Urinary bladder (tissue), 4 donors: Measurements from ENCODE around the gene SIN3B. TPM values are rescaled to one million over a fixed set of nuclear protein-coding genes. Genes with fewer than 3 reads are reported as not detected.
A peak's percentile ranks its signal among the peaks of the same experiment; 100 is the strongest.

Experiments used
- DNase-seq: peaks from one replicate; pipeline ENCODE4 v3.0.0-alpha.2; 2015; ENCODE audit errors: extremely low spot score
- H3K27ac ChIP-seq: one replicate; pipeline ENCODE4 v1.5.1; 2013; ENCODE audit warnings: low read depth, mild to moderate bottlenecking, moderate library complexity
- H3K36me3 ChIP-seq: one replicate; pipeline ENCODE4 v1.6.1; 2013; ENCODE audit warnings: mild to moderate bottlenecking, moderate library complexity; ENCODE audit not compliant: insufficient read depth
- H3K4me1 ChIP-seq: one replicate; pipeline ENCODE4 v1.6.1; 2013; ENCODE audit warnings: mild to moderate bottlenecking, moderate library complexity; ENCODE audit not compliant: insufficient read depth
- H3K4me3 ChIP-seq: one replicate; pipeline ENCODE4 v1.5.1; 2013; ENCODE audit warnings: low read depth, low read length
- WGBS: extraction: QIAGEN DNeasy Blood & Tissue Kit; methylation state at CpG from one replicate; pipeline ENCODE4 v1.1.7; 2013; 5-methylcytosine and 5-hydroxymethylcytosine counted together
- polyA plus RNA-seq: library from polyadenylated mRNA; stranded (reverse); fragments of 200-250 nt; gene quantifications from one replicate; pipeline ENCODE4 v1.2.3, GENCODE V29; 2013
- total RNA-seq: library from RNA; depleted of rRNA; stranded (reverse); fragments of >200 nt; gene quantifications from one replicate; pipeline ENCODE4 v1.2.3, GENCODE V29; 2014
- donor health status: healthy with polysubstance abuse.
- donor health status: healthy.

Gene SIN3B
- total and polyA plus RNA-seq, 2 donors: 32.9 to 33.3 TPM

DNA sequence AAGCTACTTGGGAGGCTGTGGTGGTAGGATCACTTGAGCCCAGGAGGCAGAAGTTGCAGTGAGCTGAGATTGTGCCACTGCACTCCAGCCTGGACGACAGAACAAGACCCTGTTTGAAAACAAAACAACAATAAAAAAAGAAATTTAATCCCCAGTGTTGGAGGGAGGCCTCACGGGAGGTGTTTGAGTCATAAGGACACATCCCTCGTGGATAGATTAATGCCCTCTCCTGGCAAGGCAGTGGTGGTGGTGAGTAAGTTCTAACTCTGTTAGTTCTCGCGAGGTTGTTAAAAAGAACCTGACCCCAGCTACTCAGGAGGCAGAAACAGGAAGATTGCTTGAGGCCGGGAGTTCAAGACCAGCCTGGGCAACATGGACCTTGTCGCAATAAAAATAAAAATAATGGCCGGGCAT is 27.6 kb upstream of the SIN3B start:
- H3K4me1 ChIP-seq: no peaks in the 10 kb centered on the region
- DNase-seq: no peak
- no peak overlapping the region for H3K27ac ChIP-seq

DNA sequence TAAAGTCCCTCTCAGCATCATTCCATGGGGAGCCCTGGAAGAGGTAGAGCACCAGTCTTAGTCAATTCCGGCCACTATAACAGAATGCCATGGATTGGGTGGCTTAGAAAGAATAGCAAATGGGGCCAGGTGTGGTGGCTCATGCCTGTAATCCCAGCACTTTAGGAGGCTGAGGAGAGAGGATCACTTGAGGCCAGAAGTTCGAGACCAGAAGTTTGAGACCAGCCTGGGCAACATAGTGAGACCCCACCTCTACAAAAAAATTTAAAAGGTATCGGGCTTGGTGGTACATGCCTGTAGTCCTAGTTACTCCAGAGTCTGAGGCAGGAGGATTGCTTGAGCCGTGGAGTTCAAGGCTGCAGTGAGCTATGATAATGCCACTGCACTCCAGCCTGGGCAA is 25.0 kb upstream of the SIN3B start:
- DNase-seq: no peak
- H3K4me3 ChIP-seq: no peak overlapping the region
- no peak overlapping the region for H3K27ac ChIP-seq
- WGBS: 91% methylated on average over 4 of the region's 4 CpGs
- no peaks in the 10 kb centered on the region for H3K4me1 ChIP-seq
- no peaks in the 10 kb centered on the region for H3K36me3 ChIP-seq

More for the DNA sequence above, 27.6 kb upstream of the SIN3B start:
- H3K4me3 ChIP-seq: no peak overlapping the region
- WGBS: 71% methylated on average over 8 of the region's 8 CpGs
- no peaks in the 10 kb centered on the region for H3K36me3 ChIP-seq

DNA sequence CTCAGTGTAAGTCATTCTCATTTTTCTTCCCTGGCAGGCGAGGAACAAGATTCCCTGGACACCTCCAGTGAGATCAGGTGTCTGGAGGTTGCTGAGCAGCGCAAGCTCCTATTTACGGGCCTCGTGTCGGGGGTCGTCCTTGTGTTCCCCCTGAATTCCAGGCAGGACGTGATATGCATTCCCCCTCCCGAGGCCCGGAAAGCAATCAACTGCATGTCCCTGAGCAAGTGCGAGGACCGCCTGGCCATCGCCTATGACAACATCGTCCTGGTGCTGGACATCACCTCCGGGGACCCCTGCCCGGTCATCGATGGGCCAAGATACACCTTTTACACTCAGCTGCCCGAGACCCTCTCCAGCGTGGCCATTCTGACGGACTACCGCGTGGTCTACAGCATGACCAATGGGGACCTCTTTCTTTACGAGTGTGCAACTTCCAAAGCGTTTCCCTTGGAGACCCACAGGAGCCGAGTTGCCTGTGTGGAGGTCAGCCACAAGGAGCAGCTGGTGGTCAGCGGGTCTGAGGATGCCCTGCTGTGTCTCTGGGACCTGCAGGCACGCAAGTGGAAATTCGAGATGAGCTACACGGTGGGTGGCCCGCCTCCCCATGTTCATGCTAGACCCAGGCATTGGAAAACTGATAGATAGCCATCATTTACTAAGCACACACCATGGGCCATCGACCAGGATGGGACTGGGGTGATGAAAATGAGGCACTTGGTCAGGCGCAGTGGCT is 21.5 kb upstream of the SIN3B start:
- no peaks in the 10 kb centered on the region for H3K4me1 ChIP-seq
- H3K27ac ChIP-seq: no peak overlapping the region
- 86% methylated on average over 31 of the region's 31 CpGs for WGBS
- H3K36me3 ChIP-seq: no peaks in the 10 kb centered on the region
- DNase-seq: no peak
- no peak overlapping the region for H3K4me3 ChIP-seq

DNA sequence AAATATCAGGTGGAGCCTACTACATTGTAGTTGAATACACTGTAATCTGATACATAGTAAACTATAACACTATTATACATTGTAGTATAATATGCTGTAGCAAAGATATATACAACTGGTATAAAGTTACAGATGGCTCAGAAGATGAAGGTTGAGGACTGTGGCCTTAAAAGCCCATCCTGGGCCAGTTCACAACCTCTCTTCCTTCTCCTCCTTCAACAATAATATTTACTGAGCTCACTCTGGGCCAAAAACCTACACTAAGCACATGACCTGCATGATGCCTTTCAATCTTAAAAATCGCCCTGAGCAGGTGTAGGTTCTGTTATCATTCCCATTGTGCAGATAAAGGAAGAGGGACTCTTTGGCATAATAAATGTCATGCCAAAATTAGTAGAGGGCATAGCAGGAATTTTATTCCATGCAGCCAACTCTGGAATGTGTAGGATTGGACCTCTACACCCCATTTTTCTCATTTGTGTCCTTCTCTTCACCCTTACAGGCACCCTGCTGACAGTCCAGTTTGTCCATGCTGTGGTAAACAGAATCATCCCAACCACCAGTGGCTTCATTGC is 14.6 kb upstream of the SIN3B start:
- no peaks in the 10 kb centered on the region for H3K36me3 ChIP-seq
- WGBS: 23% methylated on average over 1 of the region's 1 CpG
- H3K27ac ChIP-seq: no peak overlapping the region
- no peak overlapping the region for H3K4me3 ChIP-seq
- no peaks in the 10 kb centered on the region for H3K4me1 ChIP-seq
- no peak for DNase-seq

DNA sequence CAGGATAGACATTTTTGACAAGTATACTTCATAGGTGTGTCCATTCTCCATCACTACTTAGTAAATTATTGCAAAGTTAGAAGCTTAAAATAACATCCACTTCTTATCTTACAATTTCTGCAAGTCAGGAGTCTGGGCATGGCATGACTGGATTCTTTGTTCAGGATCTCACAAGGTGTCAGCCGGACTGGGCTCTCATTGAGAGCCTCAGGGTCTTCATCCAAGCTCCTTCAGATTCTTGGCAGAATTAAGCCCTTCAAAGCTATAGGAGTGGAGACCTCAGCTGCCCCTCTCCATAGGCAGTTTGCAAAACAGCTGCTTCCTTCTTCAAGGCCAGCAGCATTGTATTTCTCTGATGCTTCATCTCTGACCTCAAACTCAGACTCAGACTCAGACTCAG is 9.1 kb upstream of the SIN3B start:
- DNase-seq: no peak
- H3K4me3 ChIP-seq: no peak overlapping the region
- 87% methylated on average over 1 of the region's 1 CpG for WGBS
- H3K27ac ChIP-seq: no peak overlapping the region
- no peaks in the 10 kb centered on the region for H3K36me3 ChIP-seq
- no peaks in the 10 kb centered on the region for H3K4me1 ChIP-seq

DNA sequence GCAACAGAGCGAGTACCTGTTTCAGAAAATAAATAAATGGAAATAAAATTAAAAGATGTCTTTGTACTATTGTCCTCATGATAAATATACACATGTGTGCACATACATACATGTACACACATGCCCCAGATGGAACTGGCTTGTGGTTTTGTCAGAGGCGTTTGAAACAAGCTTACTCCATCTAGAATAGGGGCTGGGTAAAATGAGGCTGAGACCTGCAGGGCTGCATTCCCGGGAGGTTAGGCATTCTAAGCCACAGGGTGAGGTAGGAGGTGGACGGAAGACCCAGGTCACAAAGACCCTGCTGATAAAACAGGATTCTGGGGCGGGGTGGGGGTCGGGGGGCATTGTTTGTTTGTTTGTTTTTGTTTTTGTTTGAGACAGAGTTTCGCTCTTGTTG is 8.1 kb upstream of the SIN3B start:
- 80% methylated on average over 7 of the region's 7 CpGs for WGBS
- Histone ChIP-seq H3K4me1 (no peaks in the 10 kb centered on the region), H3K36me3 (no peaks in the 10 kb centered on the region), H3K27ac (no peak overlapping the region), H3K4me3 (no peak overlapping the region)
- DNase-seq: no peak

DNA sequence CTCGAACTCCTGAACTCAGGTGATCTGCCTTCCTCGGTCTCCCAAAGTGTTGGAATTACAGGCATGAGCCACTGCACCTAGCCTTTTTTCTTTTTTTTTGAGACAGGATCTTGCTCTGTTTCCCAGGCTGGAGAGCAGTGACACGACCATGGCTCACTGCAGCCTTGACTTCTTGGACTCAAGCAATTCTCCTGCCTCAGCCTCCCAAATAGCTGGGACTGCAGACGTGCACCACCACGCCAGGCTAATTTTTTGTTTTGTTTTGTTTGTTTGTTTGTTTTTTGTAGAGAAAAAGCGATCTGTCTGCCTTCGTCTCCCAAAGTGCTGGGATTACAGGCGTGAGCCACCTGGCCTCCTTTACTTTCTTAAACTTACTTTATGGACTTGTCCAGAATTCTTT is 6.5 kb upstream of the SIN3B start:
- no peaks in the 10 kb centered on the region for H3K4me1 ChIP-seq
- WGBS: 95% methylated on average over 8 of the region's 8 CpGs
- no peak overlapping the region for H3K4me3 ChIP-seq
- DNase-seq: no peak
- H3K36me3 ChIP-seq: no peaks in the 10 kb centered on the region
- no peak overlapping the region for H3K27ac ChIP-seq

DNA sequence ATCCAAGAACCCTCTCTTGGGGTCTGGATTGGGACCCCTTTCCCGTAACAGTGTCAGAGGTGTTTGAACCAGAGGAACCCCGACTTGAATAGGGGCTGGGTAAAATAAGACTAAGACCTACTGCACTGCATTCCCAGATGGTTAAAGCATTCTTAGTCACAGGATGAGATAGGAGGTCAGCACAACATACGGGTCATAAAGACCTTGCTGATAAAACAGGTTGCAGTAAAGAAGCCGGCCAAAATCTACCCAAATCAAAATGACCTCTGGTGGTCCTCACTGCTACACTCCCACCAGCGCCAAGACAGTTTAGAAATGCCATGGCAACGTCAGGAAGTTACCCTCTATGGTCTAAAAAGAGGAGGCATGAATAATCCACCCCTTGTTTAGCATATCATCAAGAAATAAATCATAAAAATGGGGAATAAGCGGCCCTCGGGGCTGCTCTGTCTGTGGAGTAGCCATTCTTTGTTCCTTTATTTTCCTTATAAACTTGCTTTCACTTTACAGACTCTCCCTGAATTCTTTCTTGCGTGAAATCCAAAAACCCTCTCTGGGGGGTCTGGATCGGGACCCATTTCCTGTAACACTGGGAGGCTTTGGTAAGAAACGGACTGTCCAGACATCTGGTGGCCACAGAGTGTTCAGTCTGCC is 4.4 kb upstream of the SIN3B start:
- Histone ChIP-seq H3K27ac (no peak overlapping the region), H3K4me3 (peak overlapping the region; percentile 3), H3K4me1 (no peaks in the 10 kb centered on the region), H3K36me3 (no peaks in the 10 kb centered on the region)
- 14% methylated on average over 11 of the region's 11 CpGs for WGBS
- peak; percentile 79 for DNase-seq

DNA sequence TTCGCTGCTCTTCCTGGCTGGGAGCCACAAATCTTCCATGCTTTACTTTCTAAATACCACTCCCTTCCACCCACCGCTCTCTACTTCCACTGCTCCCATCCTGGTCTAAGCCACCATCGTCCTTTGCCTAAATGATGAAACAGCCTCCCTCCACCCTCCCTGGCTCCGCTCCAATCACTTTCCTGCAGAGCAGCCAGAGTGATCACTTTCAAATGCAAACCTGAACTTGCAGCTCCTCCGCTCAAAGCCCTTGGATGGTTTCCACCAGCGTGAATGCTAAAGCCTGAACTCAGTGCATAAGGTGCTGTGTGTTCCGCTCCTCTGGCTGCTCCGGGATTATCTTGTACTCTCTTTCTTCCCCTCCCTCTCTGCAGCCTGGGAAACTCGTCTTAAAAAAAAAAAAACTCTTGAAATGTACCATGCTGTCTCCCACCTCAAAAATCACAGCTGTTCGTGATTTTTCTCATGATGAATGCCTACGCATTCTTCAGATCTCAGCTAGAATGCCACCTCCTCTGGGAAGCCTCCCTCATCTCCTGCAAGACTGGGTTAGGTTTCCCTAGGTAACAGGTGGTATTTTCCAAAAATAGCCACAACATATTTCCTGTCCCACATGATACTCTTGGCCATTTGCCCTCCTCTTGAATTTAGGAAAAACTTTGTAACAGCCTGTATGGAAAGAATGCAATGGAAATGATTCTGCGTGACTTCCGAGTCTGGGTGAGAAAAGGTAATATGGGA is 3.7 kb upstream of the SIN3B start:
- Histone ChIP-seq H3K27ac (no peak overlapping the region), H3K36me3 (no peaks in the 10 kb centered on the region), H3K4me3 (peak overlapping the region; percentile 3), H3K4me1 (no peaks in the 10 kb centered on the region)
- peak; percentile 17 for DNase-seq
- 11% methylated on average over 13 of the region's 13 CpGs for WGBS

DNA sequence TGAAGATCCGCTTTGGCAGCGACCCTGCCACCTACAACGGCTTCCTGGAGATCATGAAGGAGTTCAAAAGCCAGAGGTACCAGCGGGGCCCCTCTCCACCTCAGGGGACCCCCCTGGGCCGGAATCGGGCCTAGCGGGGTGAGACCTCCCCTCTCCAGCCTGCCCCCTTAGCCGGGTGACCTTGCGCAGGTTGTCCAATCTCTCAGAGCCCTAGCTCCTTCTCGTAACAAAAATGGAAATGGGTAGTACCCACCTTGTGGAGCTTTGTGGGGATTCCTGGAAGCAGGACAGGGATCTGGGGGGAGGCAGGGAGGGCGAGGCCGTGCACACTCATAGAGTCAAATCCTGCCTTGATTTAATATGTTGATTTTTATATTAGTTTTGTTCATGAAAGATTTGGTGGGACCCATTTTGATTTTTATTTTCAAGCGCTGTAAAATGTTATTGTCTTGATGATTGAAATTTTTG is 658 bp downstream of the SIN3B start:
- H3K4me1 ChIP-seq: no peaks in the 10 kb centered on the region
- H3K4me3 ChIP-seq: peak overlapping the region; percentile 94
- WGBS: 10% methylated on average over 13 of the region's 13 CpGs
- H3K36me3 ChIP-seq: peaks cover 2% of the 10 kb centered on the region
- no peak for DNase-seq
- H3K27ac ChIP-seq: peak overlapping the region; percentile 53

DNA sequence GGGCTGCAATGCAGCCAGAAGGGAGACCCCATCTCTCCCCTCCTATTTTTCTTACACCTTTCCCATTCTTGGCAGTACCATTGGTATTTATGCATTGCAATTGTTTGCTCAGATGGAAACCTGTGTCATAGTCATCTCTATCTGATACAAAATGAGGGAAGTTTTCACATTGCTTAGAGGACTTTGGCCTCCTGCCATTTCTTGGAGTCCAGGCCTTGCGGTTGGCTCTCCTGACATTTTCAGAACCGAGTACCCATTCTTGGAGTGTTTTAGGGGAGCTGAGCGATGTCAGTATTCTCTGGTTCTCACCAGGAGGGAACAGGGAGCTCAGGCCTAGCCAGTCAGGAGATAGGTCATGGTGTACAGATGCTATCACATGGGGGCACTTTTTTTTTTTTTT is 1.5 kb downstream of the SIN3B start:
- Histone ChIP-seq H3K36me3 (peaks cover 2% of the 10 kb centered on the region), H3K27ac (no peak overlapping the region), H3K4me1 (no peaks in the 10 kb centered on the region), H3K4me3 (no peak overlapping the region)
- 55% methylated on average over 3 of the region's 3 CpGs for WGBS
- no peak for DNase-seq

DNA sequence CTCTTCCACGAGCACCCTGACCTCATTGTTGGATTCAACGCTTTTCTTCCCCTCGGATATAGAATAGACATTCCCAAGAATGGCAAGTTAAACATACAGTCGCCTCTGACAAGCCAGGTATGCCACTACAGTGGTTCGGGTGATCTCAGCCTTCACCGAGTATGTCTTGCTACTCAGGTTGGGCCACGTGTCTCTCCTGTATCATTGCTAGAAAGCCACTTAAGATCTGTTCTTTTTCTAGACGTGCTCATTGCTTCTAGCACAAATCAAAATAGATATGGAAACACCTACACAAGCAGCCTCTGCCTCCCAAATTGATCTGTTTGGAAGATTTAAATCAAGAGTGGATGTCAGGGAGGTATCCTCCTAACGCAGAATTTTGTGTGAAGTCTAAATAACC is 2.3 kb downstream of the SIN3B start:
- Histone ChIP-seq H3K4me3 (no peak overlapping the region), H3K4me1 (no peaks in the 10 kb centered on the region), H3K36me3 (peaks cover 2% of the 10 kb centered on the region), H3K27ac (no peak overlapping the region)
- 95% methylated on average over 9 of the region's 9 CpGs for WGBS
- no peak for DNase-seq

DNA sequence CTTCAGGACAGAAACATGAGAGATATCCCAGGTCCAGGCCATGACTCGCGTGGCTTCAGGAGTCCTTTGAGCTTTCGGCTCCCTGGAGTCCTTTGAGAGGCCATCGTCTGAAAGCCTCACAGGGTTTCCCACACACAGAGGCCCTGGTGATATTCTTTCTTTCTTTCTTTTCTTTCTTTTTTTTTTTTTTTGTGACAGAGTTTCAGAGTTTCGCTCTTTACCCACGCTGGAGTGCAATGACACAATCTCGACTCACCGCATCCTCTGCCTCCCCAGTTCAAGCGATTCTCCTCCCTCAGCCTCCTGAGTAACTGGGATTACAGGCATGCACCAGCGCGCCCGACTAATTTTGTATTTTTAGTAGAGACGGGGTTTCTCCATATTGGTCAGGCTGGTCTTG is 5.5 kb downstream of the SIN3B start:
- no peak overlapping the region for H3K27ac ChIP-seq
- peaks cover 2% of the 10 kb centered on the region for H3K36me3 ChIP-seq
- WGBS: 95% methylated on average over 13 of the region's 13 CpGs
- no peak for DNase-seq
- H3K4me1 ChIP-seq: no peaks in the 10 kb centered on the region
- H3K4me3 ChIP-seq: no peak overlapping the region
